Activated CD8-positive, alpha-beta memory T cell treated with anti-CD3 and anti-CD28 coated beads for 4 hours (primary cell): ENCODE data around the gene NDST1.

ENCODE experiments used
- DNase-seq, 2 donors: peaks; one replicate each; pipeline ENCODE4 v3.0.0-alpha.2; 2020; ENCODE audit warnings: low read depth in 2 of 2

The NDST1 gene

GRCh38 chr5:150570333-150570732 is 62.4 kb downstream of the NDST1 start:
- no peak for DNase-seq

- no peak for DNase-seq
Measured at GRCh38 chr5:150571836-150572235, 63.9 kb downstream of the NDST1 start.

GRCh38 chr5:150573216-150573615 is 65.3 kb downstream of the NDST1 start:
- DNase-seq = no peak

- DNase-seq = no peak
Measured at GRCh38 chr5:150573867-150574817, 66.2 kb downstream of the NDST1 start.

- DNase-seq = no peak
Measured at GRCh38 chr5:150574818-150575547, 67.1 kb downstream of the NDST1 start.

- DNase-seq = no peak
Measured at GRCh38 chr5:150575745-150576448, 68.0 kb downstream of the NDST1 start.

GRCh38 chr5:150576449-150576949 is 68.6 kb downstream of the NDST1 start:
- no peak for DNase-seq

- DNase-seq = no peak
Measured at GRCh38 chr5:150577378-150578139, 69.6 kb downstream of the NDST1 start.

GRCh38 chr5:150578781-150579461 is 71.0 kb downstream of the NDST1 start:
- no peak for DNase-seq

GRCh38 chr5:150579462-150580400 is 71.8 kb downstream of the NDST1 start:
- DNase-seq = no peak

GRCh38 chr5:150580917-150581316 is 73.0 kb downstream of the NDST1 start:
- no peak for DNase-seq

GRCh38 chr5:150582241-150583109 is 74.5 kb downstream of the NDST1 start:
- DNase-seq = no peak

- no peak for DNase-seq
Measured at GRCh38 chr5:150583541-150584225, 75.8 kb downstream of the NDST1 start.

GRCh38 chr5:150584556-150585335 is 76.8 kb downstream of the NDST1 start:
- no peak for DNase-seq

- no peak for DNase-seq
Measured at GRCh38 chr5:150585781-150586341, 77.9 kb downstream of the NDST1 start.

GRCh38 chr5:150587016-150587415 is 79.1 kb downstream of the NDST1 start:
- DNase-seq = no peak
